H1 (cell line): ENCODE data around the gene RHBDD1. TPM values are rescaled to one million over a fixed set of nuclear protein-coding genes. Genes with fewer than 3 reads are reported as not detected.

Experiments used
- HDAC6 ChIP-seq: IDR thresholded peaks from one replicate; pipeline ENCODE4 v1.7.1; 2012; ENCODE audit warnings: low read depth, mild to moderate bottlenecking, inconsistent platforms, low read length, moderate library complexity
- NRF1 ChIP-seq: IDR thresholded peaks from 2 replicates; pipeline ENCODE4 v1.6.1; 2011; ENCODE audit warnings: mild to moderate bottlenecking, low read depth, low read length, improper control_type of control experiment
- PHF8 ChIP-seq: fragments of 200-600 bp; sonication (generic); conservative IDR thresholded peaks from 2 replicates; pipeline ENCODE4 v1.7.1; 2012; ENCODE audit warnings: low read depth, mild to moderate bottlenecking, inconsistent platforms, low read length, moderate library complexity
- SUZ12 ChIP-seq: fragments of 200-600 bp; sonication (generic); IDR thresholded peaks from 2 replicates; pipeline ENCODE4 v1.6.1; 2012; ENCODE audit warnings: mild to moderate bottlenecking, inconsistent platforms, low read length, moderate library complexity, mixed read lengths
- polyA plus RNA-seq, 7 experiments: library from polyadenylated mRNA; depleted of rRNA in 3 of 7; stranded (reverse) in 5 of 7; unstranded in 2 of 7; fragments of >200 nt in 5 of 7; fragments of 200-250 nt in 2 of 7; gene quantifications; 1 replicate in 5 of 7; 2 replicates in 1 of 7; 4 replicates in 1 of 7; pipeline versions ENCODE4 v1.2.1 to v1.2.3, GENCODE V29; 2011 to 2013; ENCODE audit warnings: missing spikeins in 2 of 7, mixed read lengths in 2 of 7
- total RNA-seq: library from RNA; stranded (reverse); fragmentation: NEBNext Ultra II Directional; extraction: Animal tissue kit (Norgen Biotek cat#: 25700); gene quantifications from 2 replicates; pipeline ENCODE4 v1.2.1, GENCODE V29; 2021
- TF ChIP-seq, protein P1 (sequence below): fragments of 300-600 bp; sonication (generic); IDR thresholded peaks from 2 replicates; pipeline ENCODE4 v1.7.1; 2012; ENCODE audit warnings: low read length, moderate library complexity, mild to moderate bottlenecking, inconsistent platforms; ENCODE audit not compliant: insufficient replicate concordance

RHBDD1 gene
- total and polyA plus RNA-seq, 2 of the 8 experiments (the other 6 are each of a cell fraction or from before 2014, with no cell fraction given) = 10.5 to 23.1 TPM

GRCh38 chr2:227013330-227013729, 177.5 kb downstream of the RHBDD1 start (continued):
- TF ChIP-seq, protein P1, sequence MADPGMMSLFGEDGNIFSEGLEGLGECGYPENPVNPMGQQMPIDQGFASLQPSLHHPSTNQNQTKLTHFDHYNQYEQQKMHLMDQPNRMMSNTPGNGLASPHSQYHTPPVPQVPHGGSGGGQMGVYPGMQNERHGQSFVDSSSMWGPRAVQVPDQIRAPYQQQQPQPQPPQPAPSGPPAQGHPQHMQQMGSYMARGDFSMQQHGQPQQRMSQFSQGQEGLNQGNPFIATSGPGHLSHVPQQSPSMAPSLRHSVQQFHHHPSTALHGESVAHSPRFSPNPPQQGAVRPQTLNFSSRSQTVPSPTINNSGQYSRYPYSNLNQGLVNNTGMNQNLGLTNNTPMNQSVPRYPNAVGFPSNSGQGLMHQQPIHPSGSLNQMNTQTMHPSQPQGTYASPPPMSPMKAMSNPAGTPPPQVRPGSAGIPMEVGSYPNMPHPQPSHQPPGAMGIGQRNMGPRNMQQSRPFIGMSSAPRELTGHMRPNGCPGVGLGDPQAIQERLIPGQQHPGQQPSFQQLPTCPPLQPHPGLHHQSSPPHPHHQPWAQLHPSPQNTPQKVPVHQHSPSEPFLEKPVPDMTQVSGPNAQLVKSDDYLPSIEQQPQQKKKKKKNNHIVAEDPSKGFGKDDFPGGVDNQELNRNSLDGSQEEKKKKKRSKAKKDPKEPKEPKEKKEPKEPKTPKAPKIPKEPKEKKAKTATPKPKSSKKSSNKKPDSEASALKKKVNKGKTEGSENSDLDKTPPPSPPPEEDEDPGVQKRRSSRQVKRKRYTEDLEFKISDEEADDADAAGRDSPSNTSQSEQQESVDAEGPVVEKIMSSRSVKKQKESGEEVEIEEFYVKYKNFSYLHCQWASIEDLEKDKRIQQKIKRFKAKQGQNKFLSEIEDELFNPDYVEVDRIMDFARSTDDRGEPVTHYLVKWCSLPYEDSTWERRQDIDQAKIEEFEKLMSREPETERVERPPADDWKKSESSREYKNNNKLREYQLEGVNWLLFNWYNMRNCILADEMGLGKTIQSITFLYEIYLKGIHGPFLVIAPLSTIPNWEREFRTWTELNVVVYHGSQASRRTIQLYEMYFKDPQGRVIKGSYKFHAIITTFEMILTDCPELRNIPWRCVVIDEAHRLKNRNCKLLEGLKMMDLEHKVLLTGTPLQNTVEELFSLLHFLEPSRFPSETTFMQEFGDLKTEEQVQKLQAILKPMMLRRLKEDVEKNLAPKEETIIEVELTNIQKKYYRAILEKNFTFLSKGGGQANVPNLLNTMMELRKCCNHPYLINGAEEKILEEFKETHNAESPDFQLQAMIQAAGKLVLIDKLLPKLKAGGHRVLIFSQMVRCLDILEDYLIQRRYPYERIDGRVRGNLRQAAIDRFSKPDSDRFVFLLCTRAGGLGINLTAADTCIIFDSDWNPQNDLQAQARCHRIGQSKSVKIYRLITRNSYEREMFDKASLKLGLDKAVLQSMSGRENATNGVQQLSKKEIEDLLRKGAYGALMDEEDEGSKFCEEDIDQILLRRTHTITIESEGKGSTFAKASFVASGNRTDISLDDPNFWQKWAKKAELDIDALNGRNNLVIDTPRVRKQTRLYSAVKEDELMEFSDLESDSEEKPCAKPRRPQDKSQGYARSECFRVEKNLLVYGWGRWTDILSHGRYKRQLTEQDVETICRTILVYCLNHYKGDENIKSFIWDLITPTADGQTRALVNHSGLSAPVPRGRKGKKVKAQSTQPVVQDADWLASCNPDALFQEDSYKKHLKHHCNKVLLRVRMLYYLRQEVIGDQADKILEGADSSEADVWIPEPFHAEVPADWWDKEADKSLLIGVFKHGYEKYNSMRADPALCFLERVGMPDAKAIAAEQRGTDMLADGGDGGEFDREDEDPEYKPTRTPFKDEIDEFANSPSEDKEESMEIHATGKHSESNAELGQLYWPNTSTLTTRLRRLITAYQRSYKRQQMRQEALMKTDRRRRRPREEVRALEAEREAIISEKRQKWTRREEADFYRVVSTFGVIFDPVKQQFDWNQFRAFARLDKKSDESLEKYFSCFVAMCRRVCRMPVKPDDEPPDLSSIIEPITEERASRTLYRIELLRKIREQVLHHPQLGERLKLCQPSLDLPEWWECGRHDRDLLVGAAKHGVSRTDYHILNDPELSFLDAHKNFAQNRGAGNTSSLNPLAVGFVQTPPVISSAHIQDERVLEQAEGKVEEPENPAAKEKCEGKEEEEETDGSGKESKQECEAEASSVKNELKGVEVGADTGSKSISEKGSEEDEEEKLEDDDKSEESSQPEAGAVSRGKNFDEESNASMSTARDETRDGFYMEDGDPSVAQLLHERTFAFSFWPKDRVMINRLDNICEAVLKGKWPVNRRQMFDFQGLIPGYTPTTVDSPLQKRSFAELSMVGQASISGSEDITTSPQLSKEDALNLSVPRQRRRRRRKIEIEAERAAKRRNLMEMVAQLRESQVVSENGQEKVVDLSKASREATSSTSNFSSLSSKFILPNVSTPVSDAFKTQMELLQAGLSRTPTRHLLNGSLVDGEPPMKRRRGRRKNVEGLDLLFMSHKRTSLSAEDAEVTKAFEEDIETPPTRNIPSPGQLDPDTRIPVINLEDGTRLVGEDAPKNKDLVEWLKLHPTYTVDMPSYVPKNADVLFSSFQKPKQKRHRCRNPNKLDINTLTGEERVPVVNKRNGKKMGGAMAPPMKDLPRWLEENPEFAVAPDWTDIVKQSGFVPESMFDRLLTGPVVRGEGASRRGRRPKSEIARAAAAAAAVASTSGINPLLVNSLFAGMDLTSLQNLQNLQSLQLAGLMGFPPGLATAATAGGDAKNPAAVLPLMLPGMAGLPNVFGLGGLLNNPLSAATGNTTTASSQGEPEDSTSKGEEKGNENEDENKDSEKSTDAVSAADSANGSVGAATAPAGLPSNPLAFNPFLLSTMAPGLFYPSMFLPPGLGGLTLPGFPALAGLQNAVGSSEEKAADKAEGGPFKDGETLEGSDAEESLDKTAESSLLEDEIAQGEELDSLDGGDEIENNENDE = no peak
- no peak for TF ChIP-seq HDAC6
- TF ChIP-seq PHF8 = no peak
- TF ChIP-seq SUZ12 = no peak
- TF ChIP-seq NRF1 = no peak
